WTC11 (cell line): ENCODE measurements around the gene FGF22. TPM values are rescaled to one million over a fixed set of nuclear protein-coding genes. Genes with fewer than 3 reads are reported as not detected.

ENCODE experiments used
- ATAC-seq: fragments of 200-7000 bp; cut with Tn5 transposase; 2 replicates; pipeline ENCODE4 v1.10.0; 2021; ENCODE audit warnings: mild to moderate bottlenecking, moderate library complexity
- CTCF ChIA-PET: fragments of 300-600 bp; sonication (Branson Sonifier 250); formaldehyde crosslinking; loops from one replicate; lab custom pipeline; 2021; ENCODE audit warnings: antibody characterized with exemption; lab: Charles Lee
- POLR2A ChIA-PET: fragments of 350-600 bp; sonication (Branson Sonifier 250); formaldehyde crosslinking; loops from one replicate; lab custom pipeline; 2021; ENCODE audit warnings: antibody characterized with exemption; lab: Charles Lee
- DNase-seq: peaks from one replicate; pipeline ENCODE4 v3.0.0; 2021; ENCODE audit warnings: low spot score
- H3K27ac Mint-ChIP-seq: 2 replicates; pipeline ENCODE4 v1.8.0; 2021; ENCODE audit warnings: mixed read lengths
- H3K27me3 Mint-ChIP-seq: 2 replicates; pipeline ENCODE4 v1.8.0; 2021; ENCODE audit warnings: low read depth, mild to moderate bottlenecking, moderate library complexity, mixed read lengths
- H3K36me3 Mint-ChIP-seq: 2 replicates; pipeline ENCODE4 v1.8.0; 2021; ENCODE audit warnings: mixed read lengths
- H3K4me1 Mint-ChIP-seq: 2 replicates; pipeline ENCODE4 v1.8.0; 2022; ENCODE audit warnings: mixed read lengths
- H3K4me3 Mint-ChIP-seq: 2 replicates; pipeline ENCODE4 v1.8.0; 2021; ENCODE audit warnings: mild to moderate bottlenecking, moderate library complexity, mixed read lengths
- H3K9me3 Mint-ChIP-seq: 2 replicates; pipeline ENCODE4 v1.8.0; 2021; ENCODE audit warnings: mixed read lengths
- AFF4 ChIP-seq: sonication (generic); formaldehyde crosslinking; IDR thresholded peaks from 2 replicates; pipeline ENCODE4 v1.8.1; 2023; ENCODE audit warnings: mild to moderate bottlenecking, missing genetic modification reagents, borderline replicate concordance
- CREM ChIP-seq: sonication (generic); formaldehyde crosslinking; IDR thresholded peaks from 2 replicates; pipeline ENCODE4 v1.8.1; 2022; ENCODE audit warnings: mild to moderate bottlenecking, missing genetic modification reagents, moderate library complexity
- CTCF ChIP-seq: fragments of 200-600 bp; IDR thresholded peaks from 2 replicates; pipeline ENCODE4 v1.8.0; 2022; ENCODE audit warnings: antibody characterized with exemption
- FOXK1 ChIP-seq: sonication (generic); formaldehyde crosslinking; IDR thresholded peaks from 2 replicates; pipeline ENCODE4 v1.8.0; 2022; ENCODE audit warnings: mild to moderate bottlenecking, moderate library complexity, missing genetic modification reagents
- GRHL2 ChIP-seq: fragments of 250-450 bp; sonication (Bioruptor Pico); IDR thresholded peaks from 2 replicates; pipeline ENCODE4 v1.8.0; 2022; ENCODE audit warnings: mild to moderate bottlenecking, moderate library complexity; ENCODE audit not compliant: insufficient replicate concordance, severe bottlenecking
- HMGXB4 ChIP-seq: sonication (generic); formaldehyde crosslinking; IDR thresholded peaks from 2 replicates; pipeline ENCODE4 v1.8.1; 2023; ENCODE audit warnings: mild to moderate bottlenecking, moderate library complexity, missing genetic modification reagents
- JAZF1 ChIP-seq: fragments of 250-450 bp; sonication (Bioruptor Pico); IDR thresholded peaks from 2 replicates; pipeline ENCODE4 v1.9.0; 2021; ENCODE audit warnings: moderate library complexity, mild to moderate bottlenecking, inconsistent platforms
- JUN ChIP-seq: sonication (generic); formaldehyde crosslinking; IDR thresholded peaks from 2 replicates; pipeline ENCODE4 v1.8.0; 2023; ENCODE audit warnings: mild to moderate bottlenecking, missing genetic modification reagents
- MLX ChIP-seq: sonication (generic); formaldehyde crosslinking; IDR thresholded peaks from 2 replicates; pipeline ENCODE4 v1.8.1; 2023; ENCODE audit warnings: mild to moderate bottlenecking, missing genetic modification reagents, moderate library complexity
- NFATC4 ChIP-seq: fragments of 250-450 bp; sonication (Bioruptor Pico); IDR thresholded peaks from 2 replicates; pipeline ENCODE4 v1.9.0; 2021; ENCODE audit warnings: mild to moderate bottlenecking
- OVOL2 ChIP-seq: fragments of 250-450 bp; sonication (Bioruptor Pico); IDR thresholded peaks from 2 replicates; pipeline ENCODE4 v1.9.0; 2021; ENCODE audit warnings: mild to moderate bottlenecking, borderline replicate concordance
- RELA ChIP-seq: sonication (generic); formaldehyde crosslinking; IDR thresholded peaks from 2 replicates; pipeline ENCODE4 v1.8.1; 2022; ENCODE audit warnings: missing genetic modification reagents, mild to moderate bottlenecking, borderline replicate concordance
- RORB ChIP-seq: fragments of 250-450 bp; sonication (Bioruptor Pico); IDR thresholded peaks from 2 replicates; pipeline ENCODE4 v1.9.0; 2021; ENCODE audit warnings: mild to moderate bottlenecking
- SOX15 ChIP-seq: fragments of 250-450 bp; sonication (Bioruptor Pico); IDR thresholded peaks from 2 replicates; pipeline ENCODE4 v1.9.0; 2021; ENCODE audit warnings: mild to moderate bottlenecking
- TEAD1 ChIP-seq: sonication (generic); formaldehyde crosslinking; IDR thresholded peaks from 2 replicates; pipeline ENCODE4 v1.8.0; 2022; ENCODE audit warnings: mild to moderate bottlenecking, missing genetic modification reagents
- USF2 ChIP-seq: sonication (generic); formaldehyde crosslinking; IDR thresholded peaks from 2 replicates; pipeline ENCODE4 v1.8.1; 2023; ENCODE audit warnings: mild to moderate bottlenecking, missing genetic modification reagents, moderate library complexity
- ZNF281 ChIP-seq: sonication (generic); formaldehyde crosslinking; IDR thresholded peaks from 2 replicates; pipeline ENCODE4 v1.8.0; 2023; ENCODE audit warnings: mild to moderate bottlenecking, missing genetic modification reagents
- ZNF532 ChIP-seq: fragments of 250-450 bp; sonication (Bioruptor Pico); IDR thresholded peaks from 2 replicates; pipeline ENCODE4 v1.9.0; 2021; ENCODE audit warnings: mild to moderate bottlenecking, borderline replicate concordance
- total RNA-seq: library from RNA; stranded (reverse); gene quantifications from 3 replicates; pipeline ENCODE4 v1.2.3, GENCODE V29; 2021

Gene FGF22
- total RNA-seq, 1 experiment from 2014 or later = 1.6 TPM

GRCh38 chr19:648904-649801, 9.5 kb downstream of the FGF22 start:
- Mint-ChIP-seq H3K27me3 (no peaks in the 10 kb centered on the region), H3K4me1 (no peaks in the 10 kb centered on the region), H3K9me3 (no peaks in the 10 kb centered on the region), H3K4me3 (no peak overlapping the region), H3K27ac (no peak overlapping the region), H3K36me3 (no peaks in the 10 kb centered on the region; the same call in 1 of the 2 replicates)
- no peak for DNase-seq
- ChIA-PET CTCF (no interaction called here), POLR2A (no interaction called here)
- ATAC-seq = no peak
- TF ChIP-seq NFATC4 (CRISPR knock-in tag) (no peak), GRHL2 (no peak), USF2 (CRISPR knock-in tag) (no peak), AFF4 (CRISPR knock-in tag) (no peak), MLX (CRISPR knock-in tag) (no peak), HMGXB4 (no peak), OVOL2 (CRISPR knock-in tag) (no peak), FOXK1 (no peak), TEAD1 (no peak), JUN (CRISPR knock-in tag) (no peak), ZNF532 (CRISPR knock-in tag) (no peak), RELA (CRISPR knock-in tag) (no peak), CTCF (no peak), SOX15 (CRISPR knock-in tag) (no peak), RORB (CRISPR knock-in tag) (no peak), CREM (CRISPR knock-in tag) (no peak), ZNF281 (CRISPR knock-in tag) (no peak), JAZF1 (no peak)
